HEK293T (cell line): Measurements from ENCODE around the gene DCP1A.

Experiments used
- CTCF ChIA-PET: fragments of 350-600 bp; formaldehyde crosslinking; extraction: SDS; loops from one replicate; lab custom pipeline; 2021; ENCODE audit warnings: antibody characterized with exemption, inconsistent platforms; lab: Yijun Ruan, JAX
- POLR2A ChIA-PET: fragments of 350-600 bp; formaldehyde crosslinking; extraction: SDS; loops from one replicate; lab custom pipeline; 2020; ENCODE audit warnings: antibody characterized with exemption, inconsistent platforms; lab: Yijun Ruan, JAX
- DNase-seq: peaks from one replicate; pipeline ENCODE4 v3.0.0; 2012; ENCODE audit warnings: mixed read lengths; ENCODE audit errors: extremely low spot score
- ARNT ChIP-seq: fragments of 450-650 bp; IDR thresholded peaks from 2 replicates; pipeline ENCODE4 v1.6.1; 2017; ENCODE audit warnings: mild to moderate bottlenecking
- BHLHE40 ChIP-seq: fragments of 450-650 bp; IDR thresholded peaks from 2 replicates; pipeline ENCODE4 v1.6.1; 2016; ENCODE audit warnings: mild to moderate bottlenecking, moderate library complexity, borderline replicate concordance
- CTBP1 ChIP-seq: fragments of 450-650 bp; IDR thresholded peaks from 2 replicates; pipeline ENCODE4 v1.6.1; 2016; ENCODE audit warnings: borderline replicate concordance
- ELF4 ChIP-seq: fragments of 450-650 bp; IDR thresholded peaks from 2 replicates; pipeline ENCODE4 v1.6.1; 2017; ENCODE audit warnings: antibody characterized with exemption
- FOXA1 ChIP-seq: fragments of 450-650 bp; IDR thresholded peaks from 2 replicates; pipeline ENCODE4 v1.6.1; 2016; ENCODE audit warnings: mild to moderate bottlenecking
- FOXK2 ChIP-seq: fragments of 450-650 bp; IDR thresholded peaks from 2 replicates; pipeline ENCODE4 v1.6.1; 2016; ENCODE audit warnings: mild to moderate bottlenecking
- FOXM1 ChIP-seq: fragments of 450-650 bp; IDR thresholded peaks from 2 replicates; pipeline ENCODE4 v1.6.1; 2017; ENCODE audit warnings: mild to moderate bottlenecking, borderline replicate concordance
- HDGF ChIP-seq: fragments of 450-650 bp; IDR thresholded peaks from 2 replicates; pipeline ENCODE4 v1.6.1; 2017; ENCODE audit warnings: antibody characterized with exemption, borderline replicate concordance
- L3MBTL2 ChIP-seq: fragments of 450-650 bp; conservative IDR thresholded peaks from 2 replicates; pipeline ENCODE4 v1.6.1; 2016; ENCODE audit warnings: mild to moderate bottlenecking
- LEF1 ChIP-seq: fragments of 450-650 bp; IDR thresholded peaks from 2 replicates; pipeline ENCODE4 v1.6.1; 2017; ENCODE audit warnings: mild to moderate bottlenecking, borderline replicate concordance
- NFRKB ChIP-seq: fragments of 450-650 bp; IDR thresholded peaks from 2 replicates; pipeline ENCODE4 v1.6.1; 2016; ENCODE audit warnings: mild to moderate bottlenecking, moderate library complexity
- SP1 ChIP-seq: fragments of 450-650 bp; IDR thresholded peaks from 2 replicates; pipeline ENCODE4 v1.6.1; 2017
- SUZ12 ChIP-seq: fragments of 450-650 bp; IDR thresholded peaks from 2 replicates; pipeline ENCODE4 v1.6.1; 2016; ENCODE audit warnings: mild to moderate bottlenecking
- TARDBP ChIP-seq: fragments of 450-650 bp; IDR thresholded peaks from 2 replicates; pipeline ENCODE4 v1.6.1; 2016
- ZNF384 ChIP-seq: fragments of 450-650 bp; IDR thresholded peaks from 2 replicates; pipeline ENCODE4 v1.6.1; 2016
- TF ChIP-seq, protein P1 (sequence below): fragments of 450-650 bp; IDR thresholded peaks from 2 replicates; pipeline ENCODE4 v1.6.1; 2016

Gene DCP1A

DNA sequence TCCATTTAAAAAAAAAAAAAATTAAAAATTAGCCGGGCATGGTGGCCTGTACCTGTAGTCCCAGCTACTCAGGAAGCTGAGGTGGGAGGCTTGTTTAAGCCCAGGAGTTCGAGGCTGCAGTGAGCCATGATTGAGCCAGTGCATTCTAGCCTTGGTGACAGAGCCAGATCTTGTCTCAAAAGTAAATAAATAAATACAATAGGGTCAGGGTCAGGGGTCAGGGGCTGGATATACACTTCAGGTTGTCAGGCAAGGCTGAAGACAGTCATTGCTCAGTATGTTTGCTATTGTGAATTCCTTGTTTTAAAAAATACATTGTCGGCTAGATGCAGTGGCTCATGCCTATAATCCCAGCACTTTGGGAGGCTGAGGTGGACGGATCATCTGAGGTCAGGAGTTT, 83.4 kb downstream of the DCP1A start:
- DNase-seq: no peak
- POLR2A ChIA-PET: no interaction called here
- TF ChIP-seq, protein P1, sequence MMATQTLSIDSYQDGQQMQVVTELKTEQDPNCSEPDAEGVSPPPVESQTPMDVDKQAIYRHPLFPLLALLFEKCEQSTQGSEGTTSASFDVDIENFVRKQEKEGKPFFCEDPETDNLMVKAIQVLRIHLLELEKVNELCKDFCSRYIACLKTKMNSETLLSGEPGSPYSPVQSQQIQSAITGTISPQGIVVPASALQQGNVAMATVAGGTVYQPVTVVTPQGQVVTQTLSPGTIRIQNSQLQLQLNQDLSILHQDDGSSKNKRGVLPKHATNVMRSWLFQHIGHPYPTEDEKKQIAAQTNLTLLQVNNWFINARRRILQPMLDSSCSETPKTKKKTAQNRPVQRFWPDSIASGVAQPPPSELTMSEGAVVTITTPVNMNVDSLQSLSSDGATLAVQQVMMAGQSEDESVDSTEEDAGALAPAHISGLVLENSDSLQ: no peak
- no peak for TF ChIP-seq FOXM1
- no peak for TF ChIP-seq L3MBTL2
- TF ChIP-seq HDGF: no peak
- no peak for TF ChIP-seq ZNF384
- no peak for TF ChIP-seq CTBP1
- TF ChIP-seq ELF4: no peak
- TF ChIP-seq ARNT: no peak
- no peak for TF ChIP-seq FOXA1
- TF ChIP-seq SUZ12: no peak
- CTCF ChIA-PET: interaction anchor here (0.7 kb wide), 1 partner anchor 158 kb away, joined by 3 read pairs; no protein-coding TSS in a partner anchor

DNA sequence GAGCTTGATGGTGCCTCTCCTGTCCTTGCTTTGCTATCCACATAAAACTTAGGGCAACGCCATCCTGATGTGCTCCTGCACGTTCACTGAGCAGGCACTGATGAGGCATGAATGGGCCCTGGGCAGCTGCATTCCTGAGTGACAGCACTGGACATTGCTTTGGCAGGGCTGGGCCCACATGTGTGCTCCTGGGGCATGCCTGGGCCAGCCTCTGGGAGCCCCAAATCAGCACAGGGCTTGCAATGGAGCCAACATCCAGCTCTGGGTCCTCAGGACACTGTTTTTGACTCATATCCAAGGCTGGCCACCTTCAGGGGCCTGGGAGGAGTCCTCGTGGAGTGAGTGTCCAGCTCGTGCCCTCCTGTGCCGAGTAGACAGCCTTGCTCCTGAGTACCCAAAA, 85.6 kb downstream of the DCP1A start:
- POLR2A ChIA-PET: no interaction called here
- no peak for TF ChIP-seq ZNF384
- TF ChIP-seq ELF4: no peak
- TF ChIP-seq FOXA1: no peak
- TF ChIP-seq, protein P1: no peak
- CTCF ChIA-PET: no interaction called here
- no peak for DNase-seq

DNA sequence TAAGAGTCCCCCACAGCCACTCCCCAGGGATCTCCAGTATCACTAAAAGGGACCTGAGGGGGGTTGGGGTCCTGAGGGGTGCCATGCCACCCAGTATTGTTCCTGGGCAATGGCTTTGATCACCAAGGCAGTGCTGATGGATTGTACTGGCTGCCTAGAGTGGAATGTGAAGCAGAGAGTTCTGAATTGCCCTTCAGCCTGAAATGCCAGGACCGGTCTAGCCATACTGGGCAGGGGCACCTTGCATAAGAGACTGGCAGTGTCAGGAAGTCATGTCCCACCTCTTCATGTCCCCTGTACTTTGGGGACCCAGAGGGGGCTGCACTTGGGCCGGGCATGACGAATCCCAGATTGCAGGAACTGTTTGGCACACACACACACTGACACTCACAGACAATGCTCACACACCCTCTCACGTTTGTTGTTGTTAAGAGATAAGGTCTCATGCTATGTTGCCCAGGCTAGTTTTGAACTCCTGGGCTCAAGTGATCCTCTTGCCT, 87.0 kb downstream of the DCP1A start:
- CTCF ChIA-PET: no interaction called here

DNA sequence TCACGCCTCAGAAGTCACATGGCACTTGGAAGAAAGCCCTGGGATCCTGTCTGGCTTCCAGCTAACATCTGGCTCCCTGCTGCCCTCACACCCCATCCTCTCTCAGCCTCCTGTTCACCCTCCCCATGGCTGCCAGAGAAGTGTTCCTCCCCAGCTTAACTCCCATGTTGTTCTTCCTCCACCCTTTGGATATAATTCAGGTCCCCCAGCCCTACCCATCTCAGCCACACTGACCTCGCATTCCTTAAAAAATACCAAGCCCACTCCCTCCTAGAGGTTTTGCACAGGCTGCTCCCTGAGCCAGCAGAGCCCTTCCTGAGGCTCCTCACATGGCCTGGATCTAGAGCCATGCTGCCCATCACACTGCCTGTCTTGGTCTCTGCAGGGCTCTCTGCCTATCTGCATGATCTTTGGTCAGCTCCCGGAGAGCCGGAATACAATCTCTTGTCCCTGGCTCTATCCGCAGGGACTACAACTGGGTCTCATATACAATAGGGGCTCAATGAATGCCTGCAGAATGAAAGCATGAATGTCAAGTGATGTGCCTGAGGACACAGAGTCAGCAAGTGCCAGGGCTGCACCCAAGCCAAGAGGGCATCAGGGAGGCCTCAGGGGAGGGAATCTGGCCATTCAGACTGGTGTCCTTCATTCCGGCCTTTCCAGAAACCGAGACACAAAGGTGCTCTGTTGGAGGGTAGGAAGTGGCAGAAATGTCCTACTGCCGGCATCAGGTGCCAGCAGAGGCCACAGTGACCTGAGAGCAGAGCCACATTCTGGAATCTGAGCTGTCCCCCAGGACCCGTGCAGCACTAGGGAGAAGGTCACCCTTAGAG, 87.7 kb downstream of the DCP1A start:
- ChIA-PET POLR2A (no interaction called here), CTCF (interaction anchor here (1.0 kb wide), 1 partner anchor 127 kb away, joined by 5 read pairs; no protein-coding TSS in a partner anchor)
- TF ChIP-seq L3MBTL2: no peak
- no peak for DNase-seq

More for the DNA sequence above, 87.0 kb downstream of the DCP1A start:
- no peak for DNase-seq
- POLR2A ChIA-PET: no interaction called here
- TF ChIP-seq ARNT: no peak
- TF ChIP-seq FOXK2: no peak
- TF ChIP-seq NFRKB: no peak
- TF ChIP-seq BHLHE40: no peak
- TF ChIP-seq L3MBTL2: no peak
- TF ChIP-seq ELF4: no peak
- no peak for TF ChIP-seq LEF1

DNA sequence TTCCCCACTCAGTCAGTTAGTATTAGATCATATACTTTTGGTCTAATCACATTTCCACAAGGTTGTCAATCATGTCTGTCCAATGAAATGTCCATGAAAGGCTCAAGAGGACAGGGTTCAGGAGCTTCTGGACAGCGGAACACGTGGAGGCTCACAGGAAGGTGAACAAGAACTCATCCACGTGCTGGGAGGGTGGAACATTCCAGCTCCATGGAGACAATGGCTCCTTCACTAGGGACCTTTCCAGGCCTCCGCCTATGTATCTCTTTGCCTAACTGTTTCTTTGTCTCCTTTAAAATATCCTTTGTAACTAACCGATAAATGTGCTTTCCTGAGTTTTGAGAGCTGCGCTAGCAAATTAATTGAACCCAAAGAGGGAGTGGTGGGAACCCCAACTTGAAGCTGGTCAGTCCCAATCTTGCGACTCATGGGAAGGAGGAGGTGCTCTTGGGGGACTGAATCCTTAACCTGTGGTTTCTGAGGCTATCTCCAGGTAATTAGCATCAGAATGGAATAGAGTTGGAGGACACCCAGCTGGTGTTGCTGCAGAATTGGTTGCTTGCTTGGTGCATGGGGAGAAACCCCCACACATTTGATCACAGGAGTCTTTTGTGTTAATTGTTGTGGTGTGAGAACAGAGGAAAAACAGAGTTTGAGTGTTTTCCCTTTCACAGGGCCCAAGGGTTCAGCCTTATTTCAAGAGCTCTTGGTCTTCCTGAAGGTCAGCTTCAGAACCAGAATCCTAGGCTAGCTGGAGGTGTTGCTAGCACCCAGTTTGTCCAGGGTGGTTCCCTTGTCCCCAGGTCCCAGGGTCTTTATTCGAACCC, 88.5 kb downstream of the DCP1A start:
- TF ChIP-seq ARNT: no peak
- TF ChIP-seq, protein P1: no peak
- no peak for TF ChIP-seq TARDBP
- no peak for TF ChIP-seq ZNF384
- no peak for TF ChIP-seq FOXM1
- no peak for TF ChIP-seq CTBP1
- no peak for TF ChIP-seq BHLHE40
- no peak for TF ChIP-seq HDGF
- TF ChIP-seq FOXA1: no peak
- TF ChIP-seq SUZ12: no peak
- no peak for TF ChIP-seq LEF1
- no peak for TF ChIP-seq L3MBTL2
- no peak for TF ChIP-seq SP1
- ChIA-PET POLR2A (interaction anchor here (0.9 kb wide), 1 partner anchor 89 kb away, joined by 3 read pairs; the partner anchor contains the start of gene DCP1A), CTCF (interaction anchor here (1.0 kb wide), 1 partner anchor 127 kb away, joined by 5 read pairs; no protein-coding TSS in a partner anchor)
- DNase-seq: no peak

DNA sequence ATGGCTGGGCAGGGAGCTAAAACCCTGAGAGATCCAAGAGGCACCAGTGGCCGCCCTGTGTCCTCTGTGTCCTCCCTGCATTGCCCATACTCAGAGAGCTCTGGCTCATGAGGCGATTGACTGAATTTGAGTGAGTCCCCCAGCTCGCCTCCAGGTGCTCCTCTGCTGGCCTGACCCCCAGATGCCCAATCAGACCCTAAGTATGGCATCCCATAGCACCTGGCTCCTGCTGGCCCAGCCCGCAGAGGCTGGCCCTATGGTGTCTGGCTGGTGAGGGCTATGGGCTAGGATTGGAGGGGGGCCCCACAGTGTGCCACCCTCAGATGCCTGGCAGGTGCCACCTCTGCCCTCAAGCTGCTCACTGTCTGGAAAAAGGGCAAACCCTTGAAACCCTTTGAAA, 89.9 kb downstream of the DCP1A start:
- ChIA-PET POLR2A (no interaction called here), CTCF (no interaction called here)
- no peak for DNase-seq
- no peak for TF ChIP-seq ARNT
- no peak for TF ChIP-seq NFRKB
- TF ChIP-seq LEF1: no peak
- no peak for TF ChIP-seq SP1
- TF ChIP-seq SUZ12: no peak
- TF ChIP-seq CTBP1: no peak
- TF ChIP-seq FOXK2: no peak
- TF ChIP-seq TARDBP: no peak
- TF ChIP-seq ZNF384: no peak
- TF ChIP-seq BHLHE40: no peak
- TF ChIP-seq FOXM1: no peak
- no peak for TF ChIP-seq ELF4
